ENCODE results near the gene EGR4.

EGR4 gene

GRCh38 chr2:73244580-73244979 lies 48.8 kb downstream of the EGR4 start:
- DNase-seq: no peak

GRCh38 chr2:73243884-73244570 lies 49.3 kb downstream of the EGR4 start:
- no peak for DNase-seq

All from NCI-H1048 (cell line).